ENCODE results near the gene FKBP14. TPM values are rescaled to one million over a fixed set of nuclear protein-coding genes. Genes with fewer than 3 reads are reported as not detected.

Gene FKBP14
- total RNA-seq, 1 donor from 2014 or later = 100 TPM

- no peak overlapping the region for H3K27ac Mint-ChIP-seq (ENCODE audit: unreplicated experiment)
Observed at GRCh38 chr7:30019387-30019786, 7.1 kb downstream of the FKBP14 start.

GRCh38 chr7:30018451-30018850 lies 8.1 kb downstream of the FKBP14 start:
- H2AFZ ChIP-seq (ENCODE audit: low read depth, low read length) = no peak overlapping the region
- no peak overlapping the region for H3K4me2 ChIP-seq (ENCODE audit: low read length)
- H3K79me2 ChIP-seq (ENCODE audit: insufficient read depth, low read length) = peaks cover 28% of the 10 kb centered on the region
- H3K9me3 Mint-ChIP-seq (ENCODE audit: unreplicated experiment) = no peaks in the 10 kb centered on the region
- no peaks in the 10 kb centered on the region for H3K9me3 ChIP-seq (ENCODE audit: insufficient read depth, low read depth, low read length)
- H3K27ac ChIP-seq (ENCODE audit: low read depth, low read length) = no peak overlapping the region
- no peaks in the 10 kb centered on the region for H3K27me3 Mint-ChIP-seq (ENCODE audit: low read depth, unreplicated experiment)
- peaks cover 5% of the 10 kb centered on the region for H3K36me3 Mint-ChIP-seq (ENCODE audit: low read depth, unreplicated experiment)
- H3K4me1 ChIP-seq (ENCODE audit: insufficient read depth, low read length) = peaks cover under 1% of the 10 kb centered on the region
- H3K27ac Mint-ChIP-seq (ENCODE audit: unreplicated experiment) = no peak overlapping the region
- no peak for DNase-seq (ENCODE audit: low read depth)
- no peak overlapping the region for H3K9ac ChIP-seq (ENCODE audit: low read length)
- peaks cover 20% of the 10 kb centered on the region for H4K20me1 ChIP-seq (ENCODE audit: insufficient read depth, low read length)
- FAIRE-seq = no peak
- no peak for TF ChIP-seq EZH2 (IDR thresholded peaks at IDR 0.05; ENCODE audit: insufficient read depth, low read length)
- no peak for TF ChIP-seq CTCF (IDR thresholded peaks at IDR 0.05; ENCODE audit: insufficient read depth, low read depth, low read length)
- no peak overlapping the region for H3K4me3 Mint-ChIP-seq (ENCODE audit: unreplicated experiment)
- no peaks in the 10 kb centered on the region for H3K27me3 ChIP-seq (ENCODE audit: insufficient read depth, low read length)
- H3K36me3 ChIP-seq (ENCODE audit: insufficient read depth, low read length) = peaks cover 24% of the 10 kb centered on the region
- H3K4me1 Mint-ChIP-seq (ENCODE audit: low read depth, unreplicated experiment) = peaks cover 8% of the 10 kb centered on the region
- H3K4me3 ChIP-seq (ENCODE audit: insufficient read depth, low read depth, low read length) = no peak overlapping the region

More at GRCh38 chr7:30019387-30019786, 7.1 kb downstream of the FKBP14 start:
- peaks cover 15% of the 10 kb centered on the region for H3K4me1 Mint-ChIP-seq (ENCODE audit: low read depth, unreplicated experiment)
- no peak overlapping the region for H3K4me3 Mint-ChIP-seq (ENCODE audit: unreplicated experiment)
- Histone ChIP-seq H3K9me3 (ENCODE audit: insufficient read depth, low read depth, low read length) (no peaks in the 10 kb centered on the region), H3K9ac (ENCODE audit: low read length) (no peak overlapping the region), H4K20me1 (ENCODE audit: insufficient read depth, low read length) (peaks cover 29% of the 10 kb centered on the region), H2AFZ (ENCODE audit: low read depth, low read length) (no peak overlapping the region), H3K4me3 (ENCODE audit: insufficient read depth, low read depth, low read length) (no peak overlapping the region), H3K4me1 (ENCODE audit: insufficient read depth, low read length) (peaks cover 8% of the 10 kb centered on the region), H3K4me2 (ENCODE audit: low read length) (no peak overlapping the region), H3K27me3 (ENCODE audit: insufficient read depth, low read length) (no peaks in the 10 kb centered on the region), H3K27ac (ENCODE audit: low read depth, low read length) (no peak overlapping the region), H3K79me2 (ENCODE audit: insufficient read depth, low read length) (peaks cover 37% of the 10 kb centered on the region), H3K36me3 (ENCODE audit: insufficient read depth, low read length) (peaks cover 14% of the 10 kb centered on the region)
- no peaks in the 10 kb centered on the region for H3K27me3 Mint-ChIP-seq (ENCODE audit: low read depth, unreplicated experiment)
- no peaks in the 10 kb centered on the region for H3K9me3 Mint-ChIP-seq (ENCODE audit: unreplicated experiment)
- H3K36me3 Mint-ChIP-seq (ENCODE audit: low read depth, unreplicated experiment) = peaks cover 5% of the 10 kb centered on the region
- FAIRE-seq = no peak
- DNase-seq (ENCODE audit: low read depth) = no peak
- TF ChIP-seq EZH2 (IDR thresholded peaks at IDR 0.05; ENCODE audit: insufficient read depth, low read length) (no peak), CTCF (IDR thresholded peaks at IDR 0.05; ENCODE audit: insufficient read depth, low read depth, low read length) (no peak)

GRCh38 chr7:30012757-30013156 lies 13.7 kb downstream of the FKBP14 start:
- no peaks in the 10 kb centered on the region for H3K79me2 ChIP-seq (ENCODE audit: insufficient read depth, low read length)
- Mint-ChIP-seq H3K9me3 (ENCODE audit: unreplicated experiment) (no peaks in the 10 kb centered on the region), H3K4me3 (ENCODE audit: unreplicated experiment) (no peak overlapping the region), H3K4me1 (ENCODE audit: low read depth, unreplicated experiment) (no peaks in the 10 kb centered on the region), H3K27ac (ENCODE audit: unreplicated experiment) (no peak overlapping the region), H3K36me3 (ENCODE audit: low read depth, unreplicated experiment) (peaks cover 2% of the 10 kb centered on the region), H3K27me3 (ENCODE audit: low read depth, unreplicated experiment) (no peaks in the 10 kb centered on the region)
- no peak for DNase-seq (ENCODE audit: low read depth)
- no peak overlapping the region for H3K27ac ChIP-seq (ENCODE audit: low read depth, low read length)
- H3K4me1 ChIP-seq (ENCODE audit: insufficient read depth, low read length) = no peaks in the 10 kb centered on the region
- H3K9me3 ChIP-seq (ENCODE audit: insufficient read depth, low read depth, low read length) = no peaks in the 10 kb centered on the region
- no peak for TF ChIP-seq CTCF (IDR thresholded peaks at IDR 0.05; ENCODE audit: insufficient read depth, low read depth, low read length)
- no peak for TF ChIP-seq EZH2 (IDR thresholded peaks at IDR 0.05; ENCODE audit: insufficient read depth, low read length)
- H3K9ac ChIP-seq (ENCODE audit: low read length) = no peak overlapping the region
- H3K36me3 ChIP-seq (ENCODE audit: insufficient read depth, low read length) = peaks cover 23% of the 10 kb centered on the region
- no peak for FAIRE-seq
- H3K4me3 ChIP-seq (ENCODE audit: insufficient read depth, low read depth, low read length) = no peak overlapping the region
- no peak overlapping the region for H2AFZ ChIP-seq (ENCODE audit: low read depth, low read length)
- H4K20me1 ChIP-seq (ENCODE audit: insufficient read depth, low read length) = no peaks in the 10 kb centered on the region
- no peaks in the 10 kb centered on the region for H3K27me3 ChIP-seq (ENCODE audit: insufficient read depth, low read length)
- H3K4me2 ChIP-seq (ENCODE audit: low read length) = no peak overlapping the region

All from astrocyte (in vitro differentiated cells and primary cell).